ENCODE data around the gene INTS6. TPM values are rescaled to one million over a fixed set of nuclear protein-coding genes. Genes with fewer than 3 reads are reported as not detected.

Gene INTS6
- total RNA-seq, 3 donors from 2014 or later (not counting 1 experiment from before 2014, with no cell fraction given): 89.2 to 142 (median 110) TPM

DNA sequence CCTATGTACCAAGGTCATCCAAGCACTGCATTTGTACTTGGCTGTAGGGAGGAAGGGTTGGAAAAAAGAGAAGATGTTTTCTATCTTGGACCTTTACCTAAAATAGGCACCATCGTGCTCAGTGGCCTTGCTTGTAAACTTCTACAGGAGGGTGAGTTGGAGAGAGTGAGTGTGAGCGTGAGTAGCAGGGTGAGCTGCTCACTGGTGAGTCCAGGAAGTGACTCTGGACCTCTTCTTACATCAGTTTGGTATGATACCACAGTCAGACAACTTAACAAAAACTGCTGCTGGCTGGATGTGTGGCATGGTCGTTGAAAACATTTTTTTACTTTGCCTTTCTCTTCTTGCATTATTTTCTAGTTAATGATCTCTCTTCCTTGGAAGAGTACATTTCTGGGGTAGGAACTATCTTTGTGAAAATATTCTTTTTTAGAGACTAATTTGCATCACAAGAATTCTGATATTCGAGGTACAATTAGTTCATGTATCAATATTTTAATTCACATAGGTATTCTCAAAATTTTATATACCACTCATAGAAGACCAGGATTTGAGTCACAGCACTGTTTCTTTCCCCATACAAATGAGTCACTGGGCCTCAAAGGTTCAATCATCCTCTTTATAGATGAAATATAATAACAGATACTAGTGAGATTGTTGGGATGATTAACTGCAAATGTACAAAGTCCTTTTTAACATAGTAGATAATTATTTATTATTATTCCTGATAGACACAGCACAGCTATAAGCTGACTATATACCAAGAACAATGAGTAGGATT lies 112.7 kb downstream of the INTS6 start:
- no peaks in the 10 kb centered on the region for H3K36me3 Mint-ChIP-seq

DNA sequence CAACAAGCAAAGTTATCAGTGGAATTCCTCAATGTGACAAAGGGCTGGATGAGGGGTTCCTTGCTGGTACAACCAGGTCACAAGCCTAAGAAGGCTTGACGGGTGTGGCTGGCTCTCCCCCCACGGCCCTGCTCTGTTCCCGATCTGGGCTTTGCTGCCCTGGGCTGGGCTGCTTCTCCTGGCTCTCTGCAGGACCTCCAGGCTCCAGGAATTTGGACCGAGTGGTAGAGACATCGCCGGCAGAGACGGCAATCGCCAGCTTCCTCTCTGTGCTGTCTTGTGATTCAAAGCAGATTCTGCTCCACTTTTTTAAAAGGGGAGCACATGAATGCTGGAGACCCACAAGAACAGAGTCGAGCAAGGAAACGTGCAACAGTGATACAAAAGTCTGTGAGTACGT lies 113.5 kb downstream of the INTS6 start, which contains the start of gene SERPINE3:
TSS of gene SERPINE3 (plus strand) at position 338 of the 400 bp plus-strand sequence. CDS start 1,401 bp downstream, outside the sequence.
- Mint-ChIP-seq H3K36me3 (no peaks in the 10 kb centered on the region), H3K9me3 (no peaks in the 10 kb centered on the region), H3K4me3 (no peak within 1 kb of the TSS), H3K4me1 (no peaks in the 10 kb centered on the region), H3K27ac (no peak within 1 kb of the TSS), H3K27me3 (ENCODE audit: low read depth in 2 of 2) (no peaks in the 10 kb centered on the region)
- H3K4me3 ChIP-seq (ENCODE audit: low read length): no peak within 1 kb of the TSS
- H3K4me1 ChIP-seq (ENCODE audit: control insufficient read depth, insufficient read depth, low read length): no peaks in the 10 kb centered on the region
- DNase-seq: no peak
- WGBS (ENCODE audit: insufficient coverage): 91% methylated on average over 11 of the region's 11 CpGs
- H3K27me3 ChIP-seq (ENCODE audit: control insufficient read depth, insufficient read depth, low read length): no peaks in the 10 kb centered on the region
- no peak within 1 kb of the TSS for H3K27ac ChIP-seq (ENCODE audit: low read length)
- no peak for ATAC-seq
- TF ChIP-seq, protein P1, sequence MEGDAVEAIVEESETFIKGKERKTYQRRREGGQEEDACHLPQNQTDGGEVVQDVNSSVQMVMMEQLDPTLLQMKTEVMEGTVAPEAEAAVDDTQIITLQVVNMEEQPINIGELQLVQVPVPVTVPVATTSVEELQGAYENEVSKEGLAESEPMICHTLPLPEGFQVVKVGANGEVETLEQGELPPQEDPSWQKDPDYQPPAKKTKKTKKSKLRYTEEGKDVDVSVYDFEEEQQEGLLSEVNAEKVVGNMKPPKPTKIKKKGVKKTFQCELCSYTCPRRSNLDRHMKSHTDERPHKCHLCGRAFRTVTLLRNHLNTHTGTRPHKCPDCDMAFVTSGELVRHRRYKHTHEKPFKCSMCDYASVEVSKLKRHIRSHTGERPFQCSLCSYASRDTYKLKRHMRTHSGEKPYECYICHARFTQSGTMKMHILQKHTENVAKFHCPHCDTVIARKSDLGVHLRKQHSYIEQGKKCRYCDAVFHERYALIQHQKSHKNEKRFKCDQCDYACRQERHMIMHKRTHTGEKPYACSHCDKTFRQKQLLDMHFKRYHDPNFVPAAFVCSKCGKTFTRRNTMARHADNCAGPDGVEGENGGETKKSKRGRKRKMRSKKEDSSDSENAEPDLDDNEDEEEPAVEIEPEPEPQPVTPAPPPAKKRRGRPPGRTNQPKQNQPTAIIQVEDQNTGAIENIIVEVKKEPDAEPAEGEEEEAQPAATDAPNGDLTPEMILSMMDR (IDR thresholded peaks at IDR 0.05): no peak
- intact Hi-C loops (cut with micrococcal nuclease): no loop called here
- H3K9me3 ChIP-seq (ENCODE audit: control insufficient read depth, insufficient read depth, low read length): no peaks in the 10 kb centered on the region
- no peaks in the 10 kb centered on the region for H3K36me3 ChIP-seq (ENCODE audit: control insufficient read depth, insufficient read depth, low read length)

More for the DNA sequence above, 112.7 kb downstream of the INTS6 start:
- ATAC-seq (no peak), DNase-seq (no peak)
- H3K9me3 Mint-ChIP-seq: no peaks in the 10 kb centered on the region
- no peaks in the 10 kb centered on the region for H3K27me3 ChIP-seq (ENCODE audit: control insufficient read depth, insufficient read depth, low read length)
- H3K27me3 Mint-ChIP-seq (ENCODE audit: low read depth in 2 of 2): no peaks in the 10 kb centered on the region
- intact Hi-C loops (cut with micrococcal nuclease): no loop called here
- H3K4me3 ChIP-seq (ENCODE audit: low read length): no peak overlapping the region
- TF ChIP-seq, protein P1 (IDR thresholded peaks at IDR 0.05): no peak
- WGBS (ENCODE audit: insufficient coverage): 82% methylated on average over 3 of the region's 4 CpGs
- no peak overlapping the region for H3K4me3 Mint-ChIP-seq
- H3K9me3 ChIP-seq (ENCODE audit: control insufficient read depth, insufficient read depth, low read length): no peaks in the 10 kb centered on the region
- H3K27ac ChIP-seq (ENCODE audit: low read length): no peak overlapping the region
- no peak overlapping the region for H3K27ac Mint-ChIP-seq
- no peaks in the 10 kb centered on the region for H3K36me3 ChIP-seq (ENCODE audit: control insufficient read depth, insufficient read depth, low read length)
- H3K4me1 ChIP-seq (ENCODE audit: control insufficient read depth, insufficient read depth, low read length): no peaks in the 10 kb centered on the region
- H3K4me1 Mint-ChIP-seq: no peaks in the 10 kb centered on the region

DNA sequence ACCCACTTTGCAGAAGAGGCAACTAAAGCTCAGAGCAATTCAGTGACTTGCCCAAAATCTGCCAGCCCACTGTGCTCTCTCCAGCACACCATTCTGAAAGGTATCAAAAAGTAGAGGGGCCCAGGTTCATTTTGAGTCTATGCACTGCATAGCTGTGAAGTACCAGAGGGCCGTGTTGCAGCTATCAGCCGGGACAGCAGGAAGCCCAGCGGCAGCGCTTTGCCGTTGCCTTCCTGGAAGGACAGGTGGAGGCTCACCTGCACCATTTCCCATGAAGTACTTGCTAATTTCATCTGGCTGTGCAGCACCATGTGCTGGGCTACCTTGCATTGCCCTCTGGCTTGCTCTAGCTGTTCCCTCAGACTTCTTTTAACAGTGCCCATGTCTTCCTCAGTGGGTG lies 116.1 kb downstream of the INTS6 start:
- H3K27ac Mint-ChIP-seq: no peak overlapping the region
- Histone ChIP-seq H3K4me1 (ENCODE audit: control insufficient read depth, insufficient read depth, low read length) (no peaks in the 10 kb centered on the region), H3K9me3 (ENCODE audit: control insufficient read depth, insufficient read depth, low read length) (no peaks in the 10 kb centered on the region), H3K27me3 (ENCODE audit: control insufficient read depth, insufficient read depth, low read length) (no peaks in the 10 kb centered on the region), H3K4me3 (ENCODE audit: low read length) (no peak overlapping the region), H3K36me3 (ENCODE audit: control insufficient read depth, insufficient read depth, low read length) (no peaks in the 10 kb centered on the region), H3K27ac (ENCODE audit: low read length) (no peak overlapping the region)
- TF ChIP-seq, protein P1 (IDR thresholded peaks at IDR 0.05): no peak
- intact Hi-C loops (cut with micrococcal nuclease): no loop called here
- no peaks in the 10 kb centered on the region for H3K27me3 Mint-ChIP-seq (ENCODE audit: low read depth in 2 of 2)
- H3K36me3 Mint-ChIP-seq: no peaks in the 10 kb centered on the region
- WGBS (ENCODE audit: insufficient coverage): 91% methylated on average over 5 of the region's 5 CpGs
- no peak overlapping the region for H3K4me3 Mint-ChIP-seq
- ATAC-seq: no peak
- no peaks in the 10 kb centered on the region for H3K9me3 Mint-ChIP-seq
- peaks cover 5 to 7% of the 10 kb centered on the region in 2 donors for H3K4me1 Mint-ChIP-seq
- DNase-seq: no peak
